Femur (tissue), 1 donor: ENCODE measurements around the gene SSH2.
"Not testable (repeated sequence)": the region's sequence is repeated elsewhere in the genome, so short reads cannot be mapped to it uniquely, and the experiment has no call there.

Experiments
- DNase-seq: peaks from one replicate; pipeline ENCODE4 v3.0.0-alpha.2; 2017

The SSH2 gene

DNA sequence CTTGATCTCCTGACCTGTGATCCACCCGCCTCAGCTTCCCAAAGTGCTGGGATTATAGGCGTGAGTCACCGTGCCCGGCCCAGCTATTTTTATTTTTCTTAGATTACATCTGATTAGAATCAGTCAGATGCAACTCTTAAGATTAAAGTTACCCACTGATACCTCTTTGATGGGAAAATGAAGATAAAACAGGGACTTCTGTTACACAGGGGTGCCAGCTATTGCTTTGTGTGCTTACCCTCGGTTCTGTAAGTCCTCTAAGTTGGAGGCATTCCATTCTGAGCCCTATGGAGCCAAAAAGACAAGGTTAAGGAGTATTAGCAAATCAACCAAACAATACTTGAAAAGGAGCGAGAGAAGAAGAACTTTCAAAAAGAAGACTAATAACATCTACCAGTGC is 274.7 kb downstream of the SSH2 start:
- no peak for DNase-seq

- no peak for DNase-seq
Measured at GRCh38 chr17:29653995-29654714, 275.9 kb downstream of the SSH2 start.

DNA sequence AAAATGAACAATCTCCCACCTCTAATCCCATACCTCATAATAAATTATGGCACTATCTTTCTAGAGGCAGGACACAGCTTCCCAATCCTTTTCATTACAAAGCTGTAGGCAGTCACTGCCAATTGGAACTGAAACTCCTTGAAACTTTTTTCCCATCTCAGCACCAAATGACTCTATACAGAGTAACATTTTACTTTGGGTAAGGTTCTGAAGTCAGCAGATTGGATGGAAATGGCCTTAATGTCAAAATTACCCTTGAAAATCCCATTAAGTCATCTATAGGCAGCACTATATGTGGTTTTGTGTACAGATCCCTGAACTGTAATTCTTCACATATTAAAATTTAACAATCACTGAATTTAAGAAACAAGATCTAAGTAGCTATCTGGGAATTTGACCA is 277.1 kb downstream of the SSH2 start:
- no peak for DNase-seq

- not testable (repeated sequence) for DNase-seq
Measured at GRCh38 chr17:29651913-29652312, 278.1 kb downstream of the SSH2 start.

- no peak for DNase-seq
Measured at GRCh38 chr17:29650396-29650795, 279.6 kb downstream of the SSH2 start.

DNA sequence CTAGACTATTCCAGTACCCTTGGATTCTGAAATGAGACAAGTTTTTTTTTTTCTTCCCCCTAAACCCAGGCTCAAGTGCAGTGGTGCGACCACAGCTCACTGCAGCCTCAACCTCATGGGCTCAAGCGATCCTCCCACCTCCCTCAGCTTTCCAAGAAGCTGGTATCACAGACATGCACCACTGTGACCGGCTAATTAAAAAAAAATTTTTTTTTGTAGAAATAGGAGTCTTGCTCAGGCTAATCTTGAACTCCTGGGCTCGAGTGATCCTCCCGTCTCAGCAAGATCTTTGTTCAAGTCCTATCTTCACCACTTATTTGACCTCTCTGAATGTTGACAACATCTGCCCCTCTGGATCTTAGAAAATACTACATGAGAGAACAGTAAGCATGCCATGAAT is 280.7 kb downstream of the SSH2 start:
- no peak for DNase-seq

GRCh38 chr17:29648005-29648404 is 282.0 kb downstream of the SSH2 start:
- no peak for DNase-seq

- peak; percentile 69 for DNase-seq
Measured at GRCh38 chr17:29645515-29646051, 284.4 kb downstream of the SSH2 start.

DNA sequence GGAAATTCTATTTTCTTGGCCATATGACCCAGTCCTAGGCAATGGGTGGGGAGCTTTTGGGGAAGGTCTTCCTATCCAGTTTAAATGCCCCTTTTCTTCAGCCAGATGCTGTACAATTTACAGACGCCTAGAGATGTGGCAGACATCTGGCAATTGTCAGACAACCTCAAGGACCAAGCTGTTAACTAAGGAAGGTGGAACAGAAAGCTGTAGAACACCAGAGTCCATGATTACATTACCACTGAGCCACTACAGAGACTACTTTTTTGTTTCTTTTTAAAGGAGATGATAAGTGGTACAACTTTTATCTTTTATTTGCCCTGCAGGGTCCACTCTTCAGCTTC is 286.2 kb downstream of the SSH2 start:
- no peak for DNase-seq

GRCh38 chr17:29642171-29642611 is 287.8 kb downstream of the SSH2 start:
- DNase-seq: no peak

DNA sequence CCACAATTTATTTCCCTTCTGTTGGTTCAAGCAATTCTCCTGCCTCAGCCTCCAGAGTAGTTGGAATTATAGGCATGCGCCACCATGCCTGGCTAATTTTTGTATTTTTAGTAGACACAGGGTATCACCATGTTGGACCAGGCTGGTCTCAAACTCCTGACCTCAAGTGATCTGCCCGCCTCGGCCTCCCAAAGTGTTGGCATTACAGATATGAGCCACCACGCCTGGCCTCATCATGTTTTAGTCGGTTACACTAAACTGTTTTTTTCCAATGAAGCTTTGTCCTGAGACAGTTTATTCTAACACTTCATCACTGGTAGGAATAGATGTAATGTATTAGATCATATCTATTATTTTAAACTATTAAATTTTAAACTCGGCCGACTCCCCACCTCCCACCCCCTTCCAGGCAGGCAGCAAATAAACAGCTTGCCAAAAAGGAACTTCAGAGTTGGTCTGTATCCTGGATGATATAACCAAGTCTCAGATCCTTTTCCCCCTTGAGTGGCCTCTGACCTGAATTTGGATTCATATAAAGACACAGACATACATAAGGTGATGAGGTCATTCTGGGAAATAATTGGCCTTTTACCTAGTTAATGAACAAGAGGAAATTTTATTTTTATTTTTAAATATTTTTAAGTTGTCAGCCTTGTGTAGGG is 288.9 kb downstream of the SSH2 start:
- DNase-seq: no peak

DNA sequence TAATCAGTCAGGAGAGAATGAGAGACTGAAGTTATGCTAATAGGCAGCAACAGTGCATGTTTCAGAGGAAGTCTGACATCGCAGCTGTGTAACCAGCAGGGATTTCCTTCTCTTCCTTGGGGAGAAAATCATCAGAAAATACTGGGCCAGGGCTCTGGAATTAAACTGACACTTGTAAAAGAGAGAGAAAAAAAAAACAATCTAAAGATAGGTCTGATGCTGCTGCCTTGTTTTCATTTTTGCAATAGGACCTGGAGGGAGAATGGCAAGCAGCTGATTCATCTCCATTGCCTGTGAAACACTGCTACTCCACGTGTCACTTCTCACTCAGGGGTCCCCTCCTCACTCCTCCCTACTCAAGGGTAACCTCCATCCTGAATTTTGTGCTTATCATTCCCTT is 289.6 kb downstream of the SSH2 start:
- DNase-seq: no peak

DNA sequence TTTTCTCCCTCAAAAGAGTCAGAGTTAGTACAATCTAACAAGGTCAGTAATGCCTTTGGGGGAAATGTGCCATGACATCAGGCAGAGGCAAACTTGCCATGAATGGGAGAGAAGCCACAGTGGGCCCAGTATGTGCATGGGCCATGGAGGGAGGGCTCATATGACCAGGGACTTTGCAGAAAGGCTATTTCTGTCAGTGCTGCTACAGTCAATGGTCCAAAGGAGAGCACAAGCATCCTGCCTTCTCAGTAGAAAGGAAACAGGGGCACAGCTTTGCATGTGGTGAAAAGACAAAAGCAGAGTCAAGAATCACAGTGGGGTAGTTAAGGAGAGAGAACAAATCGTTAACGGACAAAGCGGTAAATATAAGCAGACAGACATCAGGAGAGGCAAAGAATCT is 296.1 kb downstream of the SSH2 start:
- DNase-seq: no peak

DNA sequence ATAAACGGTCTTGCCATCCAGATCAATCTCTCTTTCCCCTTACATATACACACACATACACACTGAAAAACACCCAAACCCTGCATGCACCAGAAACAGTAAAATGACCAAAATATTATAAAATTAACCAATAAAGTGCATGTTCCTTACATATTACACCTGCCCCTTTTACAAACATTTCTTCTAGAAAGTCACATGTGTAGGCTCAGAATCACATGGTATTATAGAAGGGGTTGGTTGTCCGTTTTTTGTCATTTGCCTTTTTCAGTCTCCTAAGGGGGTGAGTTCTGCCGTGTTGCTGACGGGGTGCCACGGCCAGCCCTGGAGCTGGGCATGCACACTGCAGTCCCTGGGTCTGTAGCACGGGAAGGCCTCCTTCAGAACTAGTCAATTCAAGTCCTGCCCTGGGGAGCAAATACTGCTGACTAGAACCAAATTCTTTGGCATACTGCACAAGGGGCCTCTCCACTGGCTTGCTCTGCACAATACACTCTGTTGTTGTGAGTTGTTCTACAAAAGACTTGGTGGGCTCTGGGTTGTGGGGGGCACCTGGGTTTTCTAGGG is 299.3 kb downstream of the SSH2 start:
- no peak for DNase-seq

- no peak for DNase-seq
Measured at GRCh38 chr17:29629839-29630238, 300.2 kb downstream of the SSH2 start.

DNA sequence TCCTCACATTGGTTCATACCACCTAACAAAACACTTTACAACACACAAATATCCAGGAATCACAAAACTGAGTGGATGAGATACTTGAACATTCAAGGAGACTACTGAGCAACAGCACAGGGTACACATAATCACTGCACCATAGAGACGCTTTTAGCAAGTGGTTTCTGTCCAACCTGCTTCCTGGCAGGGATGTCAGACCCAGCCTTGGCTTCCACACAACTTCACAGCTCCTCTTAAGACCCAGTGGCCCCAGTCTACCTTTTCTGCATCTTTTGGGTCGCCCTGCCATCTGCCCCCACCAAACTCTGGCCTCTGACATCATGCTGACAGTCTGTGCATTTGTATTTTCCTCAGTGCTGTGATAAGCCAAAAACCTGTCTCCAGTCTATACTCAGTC is 301.4 kb downstream of the SSH2 start:
- DNase-seq: no peak

- DNase-seq: no peak
Measured at GRCh38 chr17:29627951-29628350, 302.1 kb downstream of the SSH2 start.

DNA sequence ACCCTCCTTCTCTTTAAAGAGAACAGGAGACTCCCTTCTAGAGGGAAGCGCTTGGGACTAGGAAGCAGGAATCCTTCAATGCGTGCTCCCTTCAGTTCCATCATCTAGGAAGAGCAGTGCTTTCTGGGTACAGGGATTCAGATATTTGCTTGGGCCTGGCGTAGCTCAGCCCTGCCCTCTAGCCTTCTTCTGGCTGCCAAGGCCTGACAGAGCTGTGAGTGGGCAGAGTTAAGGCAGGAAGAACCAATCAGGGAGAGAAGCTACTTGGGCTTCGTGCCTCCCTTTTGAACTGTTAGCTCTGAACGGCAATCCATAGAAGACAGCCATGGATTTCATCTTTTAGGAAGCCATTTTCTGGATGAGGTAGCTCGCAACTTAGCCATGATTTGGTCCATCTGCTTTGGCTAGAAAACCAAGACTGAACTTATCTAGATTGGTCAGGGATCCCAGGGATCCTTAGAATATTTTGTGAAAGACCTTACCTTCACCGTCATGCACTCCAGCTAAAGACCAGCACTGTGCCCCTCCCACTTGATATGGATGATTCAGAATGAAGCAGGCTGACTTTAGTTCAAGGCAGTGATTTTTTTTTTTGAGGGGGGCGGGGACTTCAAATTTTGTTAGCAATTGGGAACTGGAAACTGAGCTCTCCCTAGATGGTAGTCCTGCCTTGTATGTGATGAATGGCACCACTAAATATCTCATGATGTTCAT is 304.8 kb downstream of the SSH2 start:
- DNase-seq: no peak

DNA sequence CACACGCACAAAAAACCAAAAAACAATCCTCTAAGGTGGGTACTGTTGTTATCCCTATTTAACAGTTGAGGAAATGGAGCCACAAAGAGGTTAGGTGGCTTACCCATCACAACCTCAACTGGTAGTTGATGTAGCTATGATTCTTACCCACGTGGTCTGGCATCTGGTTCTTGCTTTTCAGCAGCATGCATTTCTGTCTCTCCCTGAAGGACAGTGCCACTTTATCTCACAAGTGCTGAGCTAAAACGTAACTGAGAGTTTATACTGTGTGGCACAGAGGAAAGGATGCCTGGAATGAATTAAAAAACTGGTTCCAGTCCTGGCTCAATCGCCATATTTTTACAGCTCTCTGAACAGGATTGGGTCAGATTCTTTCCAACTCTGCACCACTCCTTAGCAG is 305.4 kb downstream of the SSH2 start:
- no peak for DNase-seq

- DNase-seq: no peak
Measured at GRCh38 chr17:29623283-29623647, 306.8 kb downstream of the SSH2 start.

- DNase-seq: peak; percentile 76
Measured at GRCh38 chr17:29622337-29623282, 307.4 kb downstream of the SSH2 start, which contains the start of gene CORO6. Gene CORO6, minus strand, starts transcription at chr17:29622912. Its CDS starts 1,491 bp downstream, at chr17:29621421.

DNA sequence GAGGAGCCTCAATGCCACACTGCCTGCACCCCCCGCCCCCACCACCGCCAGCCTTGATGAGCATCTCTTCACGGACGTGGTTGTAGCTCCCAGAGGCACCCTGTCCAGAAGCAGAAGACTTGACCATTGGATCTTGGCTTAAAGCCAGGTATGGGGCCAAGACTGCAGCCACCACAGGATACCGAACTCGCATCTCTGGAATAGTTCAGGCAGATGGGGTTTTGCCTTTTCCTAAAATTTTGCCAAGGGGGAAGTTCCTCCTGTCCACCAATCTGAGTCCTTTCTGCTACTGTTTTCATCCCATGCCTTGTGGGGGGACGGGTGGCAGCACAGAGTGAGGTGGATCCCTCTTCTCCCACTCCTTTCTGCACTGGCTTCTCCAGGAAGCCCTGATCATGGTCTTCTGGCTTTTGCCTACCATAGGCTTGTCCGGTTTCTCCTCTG is 308.3 kb downstream of the SSH2 start:
- no peak for DNase-seq
